Heart right ventricle (tissue), 16 donors: ENCODE measurements around the gene CYP2R1. TPM values are rescaled to one million over a fixed set of nuclear protein-coding genes. Genes with fewer than 3 reads are reported as not detected.

Experiments used
- ATAC-seq, 8 donors: fragments of 200-7000 bp; cut with Tn5 transposase; one replicate each; pipeline ENCODE4 v1.9.1; 2020; ENCODE audit warnings: mild to moderate bottlenecking in 8 of 8, moderate library complexity in 8 of 8, moderate number of reproducible peaks in 1 of 8
- DNase-seq, 2 donors: peaks; one replicate each; pipeline ENCODE4 v3.0.0-alpha.2; 2020
- H3K27ac ChIP-seq, 10 donors: fragments of 200-600 bp; sonication (generic) in 2 of 10; one replicate each; pipeline versions ENCODE4 v1.5.0 to v1.8.0; 2020 to 2022; ENCODE audit warnings: mild to moderate bottlenecking in 3 of 10
- H3K27me3 ChIP-seq, 7 donors: fragments of 200-600 bp; one replicate each; pipeline ENCODE4 v1.8.0; 2021 to 2022; ENCODE audit warnings: mild to moderate bottlenecking in 2 of 7
- H3K36me3 ChIP-seq, 9 donors: fragments of 200-600 bp; sonication (generic) in 1 of 9; one replicate each; pipeline versions ENCODE4 v1.5.0 to v1.8.0; 2020 to 2022; ENCODE audit warnings: mild to moderate bottlenecking in 2 of 9
- H3K4me1 ChIP-seq, 9 donors: fragments of 200-600 bp; sonication (generic) in 1 of 9; one replicate each; pipeline versions ENCODE4 v1.5.0 to v1.8.0; 2020 to 2022; ENCODE audit warnings: mild to moderate bottlenecking in 4 of 9
- H3K4me3 ChIP-seq, 10 donors: fragments of 200-600 bp; sonication (generic) in 2 of 10; one replicate each; pipeline versions ENCODE4 v1.5.0 to v1.8.0; 2020 to 2022; ENCODE audit warnings: mild to moderate bottlenecking in 7 of 10, moderate library complexity in 2 of 10
- H3K9me3 ChIP-seq, 11 donors: fragments of 200-600 bp in 10 of 11; sonication (generic) in 2 of 11; one replicate each; pipeline versions ENCODE4 v1.5.0 to v1.8.0; 2013 to 2022; ENCODE audit warnings: mild to moderate bottlenecking in 2 of 11, control low read depth in 1 of 11, moderate library complexity in 1 of 11
- CTCF ChIP-seq, 9 donors: fragments of 200-600 bp; sonication (generic) in 2 of 9; IDR thresholded peaks; one replicate each; pipeline versions ENCODE4 v1.5.0 to v1.8.0; 2021 to 2022; ENCODE audit warnings: antibody characterized with exemption in 9 of 9, mild to moderate bottlenecking in 5 of 9, moderate library complexity in 1 of 9
- WGBS, 2 donors: extraction: QIAGEN DNeasy Blood & Tissue Kit; methylation state at CpG; one replicate each; pipeline ENCODE4 v1.1.7; 2013; ENCODE audit warnings: inconsistent platforms in 1 of 2; 5-methylcytosine and 5-hydroxymethylcytosine counted together
- intact Hi-C, 10 donors: fragments of 100-400 bp; cut with DNase I; formaldehyde crosslinking; loops; one replicate each; pipeline versions ENCODE4 v1.11.1 to v1.14.2; 2022
- polyA plus RNA-seq, 2 donors: library from polyadenylated mRNA; stranded (reverse); fragments of 200-250 nt; gene quantifications; one replicate each; pipeline ENCODE4 v1.2.3, GENCODE V29; 2013
- total RNA-seq, 10 donors: library from RNA; stranded (reverse); fragmentation: NEBNext Ultra II Directional in 3 of 10; extraction: Animal tissue kit (Norgen Biotek cat#: 25700) in 3 of 10; gene quantifications; one replicate each; pipeline versions ENCODE4 v1.2.1 to v1.2.4, GENCODE V29; 2021 to 2023
- donor health status: Arrhythmogenic right ventricular cardiomyopathy.
- donor health status: ischemic (EF 13 %, LVEDD 7.1; RV severe dilation, severe dysfunction).
- donor health status: healthy with polysubstance abuse.
- donor health status: DM: no; HTN: yes; CAD: no.
- donor health status: DM: no; HTN: no; CAD: no.
- donor health status: ischemic (EF 25% LVEDD 6.9; RV normal size, moderate dysfunction).
- donor health status: ischemic (EF 25% LVEDD 5.7; RV mildly dilated, moderate dysfunction).
- donor health status: healthy.
- donor health status: DM: yes; HTN: yes; CAD: no.
- donor health status: Ischemic cardiomyopathy.
- donor health status: ischemic (EF 35%, LVEDD 5.7; RV mildly dilated, moderate dysfunction).
- donor health status: nonischemic (EF 11% LVEDD 7.7; RV severe dilation, severe dysfunction).
- donor health status: DM: yes; HTN: yes; CAD: no.
- donor health status: PGD.
- donor health status: ischemic (EF 29% LVEDD 5.4; RV normal size, mild dysfunction).
- donor health status: nonischemic (EF 23%, LVEDD 6.1; RV moderate dilation, normal function).

CYP2R1 gene
- total and polyA plus RNA-seq, 12 donors: 4.6 to 34.6 (median 6.8) TPM

- intact Hi-C loops: loop anchor here in 2 of 10 donors (10.0 kb wide), 2 partner anchors 120 to 160 kb away; partner anchors contain the start of gene CALCB (in 1 of the 2)
- no peak for TF ChIP-seq CTCF (IDR thresholded peaks at IDR 0.05)
- H3K36me3 ChIP-seq: no peaks in the 10 kb centered on the region
- H3K4me1 ChIP-seq: no peaks in the 10 kb centered on the region
- no peak overlapping the region for H3K27ac ChIP-seq
- no peak for ATAC-seq
- H3K4me3 ChIP-seq: no peak overlapping the region
- peaks cover 0 to 3% (median 0%) of the 10 kb centered on the region in 11 donors for H3K9me3 ChIP-seq
- H3K27me3 ChIP-seq: peaks cover 0 to 15% (median 0%) of the 10 kb centered on the region in 7 donors
- no peak for DNase-seq
- 63 to 65% methylated on average over 3 of the region's 3 CpGs for WGBS, 2 donors
These were observed 22.5 kb upstream of the CYP2R1 start for GRCh38 chr11:14914536-14914935.

GRCh38 chr11:14908214-14908880 lies 16.3 kb upstream of the CYP2R1 start:
- Histone ChIP-seq H3K4me1 (peaks cover 0 to 19% (median 12%) of the 10 kb centered on the region in 9 donors), H3K27ac (no peak overlapping the region), H3K36me3 (no peaks in the 10 kb centered on the region), H3K4me3 (no peak overlapping the region), H3K9me3 (no peaks in the 10 kb centered on the region), H3K27me3 (peaks cover 0 to 8% (median 0%) of the 10 kb centered on the region in 7 donors)
- intact Hi-C loops: loop anchor here (2.0 to 10.0 kb wide), 9 partner anchors 114 to 374 kb away; partner anchors contain the start of gene PDE3B (in 2 of the 10)
- DNase-seq: no peak
- 36 to 58% methylated on average over 6 of the region's 6 CpGs for WGBS, 2 donors
- peak in 7 of 9 donors; percentile 42 to 63 (median 50) for TF ChIP-seq CTCF (IDR thresholded peaks at IDR 0.05)
- ATAC-seq: peak in 1 of 8 donors; percentile 35

- peak; percentile 64 to 83 for DNase-seq
- Histone ChIP-seq H3K27me3 (peaks cover 0 to 8% (median 0%) of the 10 kb centered on the region in 7 donors), H3K4me3 (no peak overlapping the region), H3K4me1 (peaks cover 0 to 19% (median 12%) of the 10 kb centered on the region in 9 donors), H3K27ac (no peak overlapping the region), H3K9me3 (no peaks in the 10 kb centered on the region), H3K36me3 (no peaks in the 10 kb centered on the region)
- intact Hi-C loops: loop anchor here (2.0 to 10.0 kb wide), 10 partner anchors 113 to 373 kb away; partner anchors contain the start of gene PDE3B (in 2 of the 10)
- peak; percentile 40 to 75 (median 72) for ATAC-seq
- 32 to 33% methylated on average over 13 of the region's 13 CpGs for WGBS, 2 donors
- peak; percentile 52 to 90 (median 76) for TF ChIP-seq CTCF (IDR thresholded peaks at IDR 0.05)
These were observed 15.6 kb upstream of the CYP2R1 start for GRCh38 chr11:14907411-14908213.

GRCh38 chr11:14906993-14907392 lies 15.0 kb upstream of the CYP2R1 start:
- no peak overlapping the region for H3K4me3 ChIP-seq
- DNase-seq: no peak
- no peak for TF ChIP-seq CTCF (IDR thresholded peaks at IDR 0.05)
- intact Hi-C loops: loop anchor here in 9 of 10 donors (2.0 to 10.0 kb wide), 9 partner anchors 112 to 372 kb away; partner anchors contain the start of gene PDE3B (in 2 of the 9)
- H3K27me3 ChIP-seq: peaks cover 0 to 8% (median 0%) of the 10 kb centered on the region in 7 donors
- H3K4me1 ChIP-seq: peaks cover 0 to 19% (median 12%) of the 10 kb centered on the region in 9 donors
- 88 to 90% methylated on average over 6 of the region's 6 CpGs for WGBS, 2 donors
- H3K27ac ChIP-seq: no peak overlapping the region
- no peaks in the 10 kb centered on the region for H3K36me3 ChIP-seq
- no peak for ATAC-seq
- no peaks in the 10 kb centered on the region for H3K9me3 ChIP-seq
